Activated B cell treated with CpG ODN at 0.5 μM for 24 hours (primary cell): ENCODE measurements around the gene CLCN2. TPM values are rescaled to one million over a fixed set of nuclear protein-coding genes. Genes with fewer than 3 reads are reported as not detected.
A peak's percentile ranks its signal among the peaks of the same experiment; 100 is the strongest.

Experiments
- ATAC-seq: fragments of 200-7000 bp; cut with Tn5 transposase; one replicate; pipeline ENCODE4 v1.10.0; 2021; ENCODE audit warnings: low read depth, mild to moderate bottlenecking, moderate library complexity
- CTCF ChIA-PET: fragments of 350-600 bp; sonication (Branson Sonifier 250); formaldehyde crosslinking; loops from one replicate; lab custom pipeline; 2021; ENCODE audit warnings: antibody characterized with exemption; lab: Charles Lee
- POLR2A ChIA-PET: fragments of 350-600 bp; sonication (Branson Sonifier 250); formaldehyde crosslinking; loops from one replicate; lab custom pipeline; 2021; ENCODE audit warnings: antibody characterized with exemption; lab: Charles Lee
- DNase-seq: peaks from one replicate; pipeline ENCODE4 v3.0.0; 2022
- H3K27ac Mint-ChIP-seq: one replicate; pipeline ENCODE4 v1.8.0; 2020; ENCODE audit warnings: mixed read lengths
- H3K27me3 Mint-ChIP-seq: one replicate; pipeline ENCODE4 v1.8.0; 2021; ENCODE audit warnings: mixed read lengths
- H3K36me3 Mint-ChIP-seq: one replicate; pipeline ENCODE4 v1.8.0; 2021; ENCODE audit warnings: low read depth, mixed read lengths
- H3K4me1 Mint-ChIP-seq: one replicate; pipeline ENCODE4 v1.8.0; 2021; ENCODE audit warnings: mixed read lengths
- H3K4me3 Mint-ChIP-seq: one replicate; pipeline ENCODE4 v1.8.0; 2020; ENCODE audit warnings: mild to moderate bottlenecking, mixed read lengths
- H3K9me3 Mint-ChIP-seq: one replicate; pipeline ENCODE4 v1.8.0; 2020; ENCODE audit warnings: mixed read lengths
- intact Hi-C: fragments of 100-400 bp; cut with micrococcal nuclease; formaldehyde crosslinking; loops from one replicate; pipeline ENCODE4 v1.15.1; 2024
- total RNA-seq: library from RNA; stranded (reverse); gene quantifications from 2 replicates; pipeline ENCODE4 v1.2.3, GENCODE V29; 2022
- TF ChIP-seq, protein P1 (sequence below): fragments of 200-600 bp; IDR thresholded peaks from one replicate; pipeline ENCODE4 v1.8.0; 2022; ENCODE audit warnings: antibody characterized with exemption, mild to moderate bottlenecking

CLCN2 gene
- total RNA-seq, 1 donor from 2014 or later: 3.4 TPM

DNA sequence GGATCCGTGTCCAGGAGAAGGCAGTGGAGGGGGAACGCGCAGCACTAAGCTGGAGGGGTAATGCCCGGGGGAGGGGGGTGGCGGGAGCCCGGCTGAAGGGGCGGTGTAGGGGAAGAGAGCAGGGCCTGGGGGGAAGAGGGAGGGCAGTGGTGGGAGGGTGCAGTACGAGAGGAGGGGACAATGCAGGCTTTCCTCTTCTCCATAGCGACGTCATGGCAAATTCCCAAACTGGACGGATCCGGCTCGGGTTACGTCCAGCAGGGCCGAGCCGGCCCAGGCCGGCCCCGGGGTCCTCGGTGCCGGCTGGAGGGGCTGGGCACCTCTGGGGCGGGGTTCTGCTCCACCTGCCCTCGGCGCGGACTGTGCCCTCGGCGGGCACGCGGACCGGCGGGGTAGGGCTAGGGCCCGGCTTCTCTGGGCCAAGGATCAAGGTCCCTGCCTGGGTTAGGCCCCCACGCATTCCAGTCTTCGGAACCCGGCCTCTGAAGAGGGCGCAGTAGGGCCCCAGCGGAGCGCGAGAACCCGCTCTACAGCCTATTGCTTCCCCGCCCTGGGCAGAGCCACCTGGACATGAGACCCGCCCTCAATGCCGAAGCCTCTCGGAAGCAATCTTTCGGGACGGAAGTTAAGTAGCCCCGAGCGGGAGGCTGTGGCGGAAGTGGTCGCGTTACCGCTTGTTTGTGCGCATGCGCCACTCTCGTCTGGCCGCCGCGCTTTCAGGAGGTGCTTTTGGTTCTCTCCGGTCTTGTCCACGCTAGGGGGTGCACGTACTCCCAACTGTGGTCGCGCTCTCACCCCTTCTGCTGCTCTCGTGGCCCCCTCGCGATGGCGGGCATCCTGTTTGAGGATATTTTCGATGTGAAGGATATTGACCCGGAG, 1.5 kb upstream of the CLCN2 start:
- ChIA-PET POLR2A (interaction anchor here (0.5 to 1.3 kb wide), 12 partner anchors 10 to 425 kb away, joined by 3 to 7 read pairs (median 4); partner anchors contain the start of genes ABCF3, DVL3 and EIF2B5), CTCF (interaction anchor here (1.2 to 1.7 kb wide), 2 partner anchors 9 to 151 kb away, joined by 5 to 8 read pairs; no protein-coding TSS in a partner anchor)
- peaks cover 32% of the 10 kb centered on the region for H3K36me3 Mint-ChIP-seq
- intact Hi-C loops: loop anchor here (1.0 to 5.0 kb wide), 15 partner anchors 9 to 726 kb away; partner anchors contain the start of genes ABCC5, ABCF3, EEF1AKMT4 and EIF4G1
- no peaks in the 10 kb centered on the region for H3K9me3 Mint-ChIP-seq
- TF ChIP-seq, protein P1, sequence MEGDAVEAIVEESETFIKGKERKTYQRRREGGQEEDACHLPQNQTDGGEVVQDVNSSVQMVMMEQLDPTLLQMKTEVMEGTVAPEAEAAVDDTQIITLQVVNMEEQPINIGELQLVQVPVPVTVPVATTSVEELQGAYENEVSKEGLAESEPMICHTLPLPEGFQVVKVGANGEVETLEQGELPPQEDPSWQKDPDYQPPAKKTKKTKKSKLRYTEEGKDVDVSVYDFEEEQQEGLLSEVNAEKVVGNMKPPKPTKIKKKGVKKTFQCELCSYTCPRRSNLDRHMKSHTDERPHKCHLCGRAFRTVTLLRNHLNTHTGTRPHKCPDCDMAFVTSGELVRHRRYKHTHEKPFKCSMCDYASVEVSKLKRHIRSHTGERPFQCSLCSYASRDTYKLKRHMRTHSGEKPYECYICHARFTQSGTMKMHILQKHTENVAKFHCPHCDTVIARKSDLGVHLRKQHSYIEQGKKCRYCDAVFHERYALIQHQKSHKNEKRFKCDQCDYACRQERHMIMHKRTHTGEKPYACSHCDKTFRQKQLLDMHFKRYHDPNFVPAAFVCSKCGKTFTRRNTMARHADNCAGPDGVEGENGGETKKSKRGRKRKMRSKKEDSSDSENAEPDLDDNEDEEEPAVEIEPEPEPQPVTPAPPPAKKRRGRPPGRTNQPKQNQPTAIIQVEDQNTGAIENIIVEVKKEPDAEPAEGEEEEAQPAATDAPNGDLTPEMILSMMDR: no peak
- no peaks in the 10 kb centered on the region for H3K27me3 Mint-ChIP-seq
- DNase-seq (peak; percentile 93), ATAC-seq (peak; percentile 86)
- H3K4me1 Mint-ChIP-seq: peaks cover 25% of the 10 kb centered on the region
- peak overlapping the region; percentile 95 for H3K27ac Mint-ChIP-seq
- H3K4me3 Mint-ChIP-seq: peak overlapping the region; percentile 96

GRCh38 chr3:184361932-184362667, 695 bp upstream of the CLCN2 start:
- TF ChIP-seq, protein P1: no peak
- intact Hi-C loops: loop anchor here (1.0 to 5.0 kb wide), 10 partner anchors 63 to 725 kb away; partner anchors contain the start of genes ABCC5, ABCF3, KLHL24 and MAGEF1
- POLR2A ChIA-PET: interaction anchor here (0.6 to 1.3 kb wide), 9 partner anchors 11 to 426 kb away, joined by 3 to 7 read pairs (median 4); partner anchors contain the start of genes ABCF3, DVL3 and EIF2B5
- no peaks in the 10 kb centered on the region for H3K27me3 Mint-ChIP-seq
- H3K27ac Mint-ChIP-seq: peak overlapping the region; percentile 90
- H3K4me3 Mint-ChIP-seq: peak overlapping the region; percentile 96
- no peaks in the 10 kb centered on the region for H3K9me3 Mint-ChIP-seq
- DNase-seq (peak; percentile 62), ATAC-seq (peak; percentile 9)
- H3K4me1 Mint-ChIP-seq: peaks cover 25% of the 10 kb centered on the region
- H3K36me3 Mint-ChIP-seq: peaks cover 25% of the 10 kb centered on the region
- CTCF ChIA-PET: interaction anchor here (1.1 kb wide), 1 partner anchor 151 kb away, joined by 4 read pairs; no protein-coding TSS in a partner anchor

DNA sequence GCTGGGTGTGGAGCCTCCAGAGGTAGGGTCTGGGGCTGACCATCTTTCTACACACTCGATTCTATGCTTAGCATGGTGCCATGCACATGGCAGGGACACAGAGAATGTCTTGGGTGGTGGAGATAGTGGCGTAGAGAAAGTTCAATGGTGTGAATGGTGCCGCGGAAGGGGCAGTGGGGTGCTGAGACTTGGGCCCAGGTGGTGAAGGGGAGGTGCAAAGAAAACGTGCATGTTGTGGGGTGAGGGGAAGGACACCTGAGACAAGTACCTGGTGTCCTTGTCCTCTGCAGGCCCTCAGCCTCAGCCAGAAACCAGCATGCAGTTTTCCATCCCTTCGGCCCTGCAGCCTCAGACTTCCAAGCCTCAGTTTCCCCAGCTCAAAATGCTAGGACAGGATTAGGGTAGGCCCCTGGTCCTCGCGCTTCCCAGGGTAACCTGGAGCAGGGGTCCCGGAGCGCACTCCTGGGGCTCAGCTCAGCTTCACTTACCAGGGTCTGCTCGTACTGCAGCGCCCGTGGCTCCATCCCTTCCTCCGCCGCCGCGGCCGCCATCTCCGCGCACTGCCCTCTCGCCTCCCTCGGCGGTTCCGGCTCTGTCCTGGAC, 375 bp downstream of the CLCN2 start:
- ATAC-seq (no peak), DNase-seq (no peak)
- Mint-ChIP-seq H3K27ac (peak overlapping the region; percentile 19), H3K9me3 (no peaks in the 10 kb centered on the region), H3K4me1 (peaks cover 25% of the 10 kb centered on the region), H3K27me3 (no peaks in the 10 kb centered on the region), H3K4me3 (peak overlapping the region; percentile 72), H3K36me3 (peaks cover 16% of the 10 kb centered on the region)
- TF ChIP-seq, protein P1: no peak
- POLR2A ChIA-PET: interaction anchor here (0.7 to 0.8 kb wide), 2 partner anchors 23 to 46 kb away, joined by 3 read pairs; no protein-coding TSS in a partner anchor
- CTCF ChIA-PET: interaction anchor here (1.1 to 1.4 kb wide), 3 partner anchors 10 to 153 kb away, joined by 3 to 4 read pairs (median 3); partner anchors contain the start of gene EEF1AKMT4
- intact Hi-C loops: loop anchor here (5.0 kb wide), 4 partner anchors 351 to 724 kb away; partner anchors contain the start of genes KLHL24 and MAGEF1

GRCh38 chr3:184360070-184360928, 1.1 kb downstream of the CLCN2 start:
- H3K4me1 Mint-ChIP-seq: peaks cover 25% of the 10 kb centered on the region
- peaks cover 14% of the 10 kb centered on the region for H3K36me3 Mint-ChIP-seq
- POLR2A ChIA-PET: interaction anchor here (0.5 to 0.8 kb wide), 3 partner anchors 22 to 452 kb away, joined by 3 to 4 read pairs (median 3); partner anchors contain the start of gene VPS8
- H3K9me3 Mint-ChIP-seq: no peaks in the 10 kb centered on the region
- no peaks in the 10 kb centered on the region for H3K27me3 Mint-ChIP-seq
- TF ChIP-seq, protein P1: no peak
- intact Hi-C loops: loop anchor here (5.0 kb wide), 4 partner anchors 352 to 723 kb away; partner anchors contain the start of genes KLHL24 and MAGEF1
- CTCF ChIA-PET: interaction anchor here (1.1 to 1.4 kb wide), 2 partner anchors 11 to 111 kb away, joined by 3 read pairs; partner anchors contain the start of gene EEF1AKMT4
- no peak for ATAC-seq
- no peak overlapping the region for H3K27ac Mint-ChIP-seq
- peak overlapping the region; percentile 72 for H3K4me3 Mint-ChIP-seq
- no peak for DNase-seq
